ENCODE data around the gene MGAT3. TPM values are rescaled to one million over a fixed set of nuclear protein-coding genes. Genes with fewer than 3 reads are reported as not detected.

The MGAT3 gene
- total and polyA plus RNA-seq, 2 of the 13 experiments (the other 11 are each of a cell fraction or from before 2014, with no cell fraction given) = 0.11 to 0.15 TPM

GRCh38 chr22:39534092-39534506 lies 77.3 kb downstream of the MGAT3 start (continued):
- TF ChIP-seq, protein P1, sequence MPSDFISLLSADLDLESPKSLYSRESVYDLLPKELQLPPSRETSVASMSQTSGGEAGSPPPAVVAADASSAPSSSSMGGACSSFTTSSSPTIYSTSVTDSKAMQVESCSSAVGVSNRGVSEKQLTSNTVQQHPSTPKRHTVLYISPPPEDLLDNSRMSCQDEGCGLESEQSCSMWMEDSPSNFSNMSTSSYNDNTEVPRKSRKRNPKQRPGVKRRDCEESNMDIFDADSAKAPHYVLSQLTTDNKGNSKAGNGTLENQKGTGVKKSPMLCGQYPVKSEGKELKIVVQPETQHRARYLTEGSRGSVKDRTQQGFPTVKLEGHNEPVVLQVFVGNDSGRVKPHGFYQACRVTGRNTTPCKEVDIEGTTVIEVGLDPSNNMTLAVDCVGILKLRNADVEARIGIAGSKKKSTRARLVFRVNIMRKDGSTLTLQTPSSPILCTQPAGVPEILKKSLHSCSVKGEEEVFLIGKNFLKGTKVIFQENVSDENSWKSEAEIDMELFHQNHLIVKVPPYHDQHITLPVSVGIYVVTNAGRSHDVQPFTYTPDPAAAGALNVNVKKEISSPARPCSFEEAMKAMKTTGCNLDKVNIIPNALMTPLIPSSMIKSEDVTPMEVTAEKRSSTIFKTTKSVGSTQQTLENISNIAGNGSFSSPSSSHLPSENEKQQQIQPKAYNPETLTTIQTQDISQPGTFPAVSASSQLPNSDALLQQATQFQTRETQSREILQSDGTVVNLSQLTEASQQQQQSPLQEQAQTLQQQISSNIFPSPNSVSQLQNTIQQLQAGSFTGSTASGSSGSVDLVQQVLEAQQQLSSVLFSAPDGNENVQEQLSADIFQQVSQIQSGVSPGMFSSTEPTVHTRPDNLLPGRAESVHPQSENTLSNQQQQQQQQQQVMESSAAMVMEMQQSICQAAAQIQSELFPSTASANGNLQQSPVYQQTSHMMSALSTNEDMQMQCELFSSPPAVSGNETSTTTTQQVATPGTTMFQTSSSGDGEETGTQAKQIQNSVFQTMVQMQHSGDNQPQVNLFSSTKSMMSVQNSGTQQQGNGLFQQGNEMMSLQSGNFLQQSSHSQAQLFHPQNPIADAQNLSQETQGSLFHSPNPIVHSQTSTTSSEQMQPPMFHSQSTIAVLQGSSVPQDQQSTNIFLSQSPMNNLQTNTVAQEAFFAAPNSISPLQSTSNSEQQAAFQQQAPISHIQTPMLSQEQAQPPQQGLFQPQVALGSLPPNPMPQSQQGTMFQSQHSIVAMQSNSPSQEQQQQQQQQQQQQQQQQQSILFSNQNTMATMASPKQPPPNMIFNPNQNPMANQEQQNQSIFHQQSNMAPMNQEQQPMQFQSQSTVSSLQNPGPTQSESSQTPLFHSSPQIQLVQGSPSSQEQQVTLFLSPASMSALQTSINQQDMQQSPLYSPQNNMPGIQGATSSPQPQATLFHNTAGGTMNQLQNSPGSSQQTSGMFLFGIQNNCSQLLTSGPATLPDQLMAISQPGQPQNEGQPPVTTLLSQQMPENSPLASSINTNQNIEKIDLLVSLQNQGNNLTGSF (CRISPR knock-in tag; IDR thresholded peaks at IDR 0.05) = no peak
- TF ChIP-seq, protein P2, sequence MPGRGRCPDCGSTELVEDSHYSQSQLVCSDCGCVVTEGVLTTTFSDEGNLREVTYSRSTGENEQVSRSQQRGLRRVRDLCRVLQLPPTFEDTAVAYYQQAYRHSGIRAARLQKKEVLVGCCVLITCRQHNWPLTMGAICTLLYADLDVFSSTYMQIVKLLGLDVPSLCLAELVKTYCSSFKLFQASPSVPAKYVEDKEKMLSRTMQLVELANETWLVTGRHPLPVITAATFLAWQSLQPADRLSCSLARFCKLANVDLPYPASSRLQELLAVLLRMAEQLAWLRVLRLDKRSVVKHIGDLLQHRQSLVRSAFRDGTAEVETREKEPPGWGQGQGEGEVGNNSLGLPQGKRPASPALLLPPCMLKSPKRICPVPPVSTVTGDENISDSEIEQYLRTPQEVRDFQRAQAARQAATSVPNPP (CRISPR knock-in tag; IDR thresholded peaks at IDR 0.05) = no peak
- TF ChIP-seq HCFC1 (IDR thresholded peaks at IDR 0.05; ENCODE audit: low read depth, low read length) = no peak
- no peak for TF ChIP-seq ATAD3A (CRISPR knock-in tag; IDR thresholded peaks at IDR 0.05)
- TF ChIP-seq CBX2 (IDR thresholded peaks at IDR 0.05; ENCODE audit: low read depth, low read length) = no peak
- TF ChIP-seq CBX2 (CRISPR knock-in tag; IDR thresholded peaks at IDR 0.05; ENCODE audit: low read depth) = no peak
- TF ChIP-seq EP300 (IDR thresholded peaks at IDR 0.05; ENCODE audit: low read depth in 2 of 2, low read length in 2 of 2) = no peak
- TF ChIP-seq EP300 (CRISPR knock-in tag; IDR thresholded peaks at IDR 0.05; ENCODE audit: borderline replicate concordance) = no peak
- no peak for TF ChIP-seq EEA1 (CRISPR knock-in tag; IDR thresholded peaks at IDR 0.05; ENCODE audit: borderline replicate concordance)
- no peak for TF ChIP-seq ZNF251 (CRISPR knock-in tag; IDR thresholded peaks at IDR 0.05)
- no peak for TF ChIP-seq NONO (IDR thresholded peaks at IDR 0.05)
- TF ChIP-seq NONO (CRISPR knock-in tag; conservative IDR thresholded peaks at IDR 0.05) = 0 out of 2 replicates have a peak, but pooled peaks have one; percentile 54
- TF ChIP-seq ZSCAN25 (CRISPR knock-in tag; IDR thresholded peaks at IDR 0.05) = no peak
- no peak for TF ChIP-seq ZNF180 (CRISPR knock-in tag; IDR thresholded peaks at IDR 0.05; ENCODE audit: borderline replicate concordance, low read depth)
- no peak for TF ChIP-seq ZNF841 (CRISPR knock-in tag; IDR thresholded peaks at IDR 0.05; ENCODE audit: borderline replicate concordance)
- no peak for TF ChIP-seq RAD21 (CRISPR knock-in tag; IDR thresholded peaks at IDR 0.05)
- TF ChIP-seq SNAPC2 (CRISPR knock-in tag; IDR thresholded peaks at IDR 0.05) = no peak
- TF ChIP-seq TMF1 (CRISPR knock-in tag; IDR thresholded peaks at IDR 0.05; ENCODE audit: low read depth) = no peak
- TF ChIP-seq HNRNPK (IDR thresholded peaks at IDR 0.05; ENCODE audit: low read depth, low read length, poor library complexity, severe bottlenecking) = no peak
- TF ChIP-seq, protein P3, sequence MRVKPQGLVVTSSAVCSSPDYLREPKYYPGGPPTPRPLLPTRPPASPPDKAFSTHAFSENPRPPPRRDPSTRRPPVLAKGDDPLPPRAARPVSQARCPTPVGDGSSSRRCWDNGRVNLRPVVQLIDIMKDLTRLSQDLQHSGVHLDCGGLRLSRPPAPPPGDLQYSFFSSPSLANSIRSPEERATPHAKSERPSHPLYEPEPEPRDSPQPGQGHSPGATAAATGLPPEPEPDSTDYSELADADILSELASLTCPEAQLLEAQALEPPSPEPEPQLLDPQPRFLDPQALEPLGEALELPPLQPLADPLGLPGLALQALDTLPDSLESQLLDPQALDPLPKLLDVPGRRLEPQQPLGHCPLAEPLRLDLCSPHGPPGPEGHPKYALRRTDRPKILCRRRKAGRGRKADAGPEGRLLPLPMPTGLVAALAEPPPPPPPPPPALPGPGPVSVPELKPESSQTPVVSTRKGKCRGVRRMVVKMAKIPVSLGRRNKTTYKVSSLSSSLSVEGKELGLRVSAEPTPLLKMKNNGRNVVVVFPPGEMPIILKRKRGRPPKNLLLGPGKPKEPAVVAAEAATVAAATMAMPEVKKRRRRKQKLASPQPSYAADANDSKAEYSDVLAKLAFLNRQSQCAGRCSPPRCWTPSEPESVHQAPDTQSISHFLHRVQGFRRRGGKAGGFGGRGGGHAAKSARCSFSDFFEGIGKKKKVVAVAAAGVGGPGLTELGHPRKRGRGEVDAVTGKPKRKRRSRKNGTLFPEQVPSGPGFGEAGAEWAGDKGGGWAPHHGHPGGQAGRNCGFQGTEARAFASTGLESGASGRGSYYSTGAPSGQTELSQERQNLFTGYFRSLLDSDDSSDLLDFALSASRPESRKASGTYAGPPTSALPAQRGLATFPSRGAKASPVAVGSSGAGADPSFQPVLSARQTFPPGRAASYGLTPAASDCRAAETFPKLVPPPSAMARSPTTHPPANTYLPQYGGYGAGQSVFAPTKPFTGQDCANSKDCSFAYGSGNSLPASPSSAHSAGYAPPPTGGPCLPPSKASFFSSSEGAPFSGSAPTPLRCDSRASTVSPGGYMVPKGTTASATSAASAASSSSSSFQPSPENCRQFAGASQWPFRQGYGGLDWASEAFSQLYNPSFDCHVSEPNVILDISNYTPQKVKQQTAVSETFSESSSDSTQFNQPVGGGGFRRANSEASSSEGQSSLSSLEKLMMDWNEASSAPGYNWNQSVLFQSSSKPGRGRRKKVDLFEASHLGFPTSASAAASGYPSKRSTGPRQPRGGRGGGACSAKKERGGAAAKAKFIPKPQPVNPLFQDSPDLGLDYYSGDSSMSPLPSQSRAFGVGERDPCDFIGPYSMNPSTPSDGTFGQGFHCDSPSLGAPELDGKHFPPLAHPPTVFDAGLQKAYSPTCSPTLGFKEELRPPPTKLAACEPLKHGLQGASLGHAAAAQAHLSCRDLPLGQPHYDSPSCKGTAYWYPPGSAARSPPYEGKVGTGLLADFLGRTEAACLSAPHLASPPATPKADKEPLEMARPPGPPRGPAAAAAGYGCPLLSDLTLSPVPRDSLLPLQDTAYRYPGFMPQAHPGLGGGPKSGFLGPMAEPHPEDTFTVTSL (CRISPR knock-in tag; IDR thresholded peaks at IDR 0.05; ENCODE audit: borderline replicate concordance) = no peak
- no peak for TF ChIP-seq ZNF124 (CRISPR knock-in tag; IDR thresholded peaks at IDR 0.05)
